Measurements from ENCODE around the gene SPART. TPM values are rescaled to one million over a fixed set of nuclear protein-coding genes. Genes with fewer than 3 reads are reported as not detected.

Gene SPART
- total and polyA plus RNA-seq, 8 donors, result 59.1 to 111 (median 91.9) TPM

- Histone ChIP-seq H3K9me3 (no peaks in the 10 kb centered on the region), H3K27ac (no peak overlapping the region), H3K36me3 (no peaks in the 10 kb centered on the region), H3K4me3 (no peak overlapping the region), H3K4me1 (no peaks in the 10 kb centered on the region), H3K27me3 (no peaks in the 10 kb centered on the region)
- DNase-seq (no peak), ATAC-seq (no peak)
- TF ChIP-seq, protein P1, sequence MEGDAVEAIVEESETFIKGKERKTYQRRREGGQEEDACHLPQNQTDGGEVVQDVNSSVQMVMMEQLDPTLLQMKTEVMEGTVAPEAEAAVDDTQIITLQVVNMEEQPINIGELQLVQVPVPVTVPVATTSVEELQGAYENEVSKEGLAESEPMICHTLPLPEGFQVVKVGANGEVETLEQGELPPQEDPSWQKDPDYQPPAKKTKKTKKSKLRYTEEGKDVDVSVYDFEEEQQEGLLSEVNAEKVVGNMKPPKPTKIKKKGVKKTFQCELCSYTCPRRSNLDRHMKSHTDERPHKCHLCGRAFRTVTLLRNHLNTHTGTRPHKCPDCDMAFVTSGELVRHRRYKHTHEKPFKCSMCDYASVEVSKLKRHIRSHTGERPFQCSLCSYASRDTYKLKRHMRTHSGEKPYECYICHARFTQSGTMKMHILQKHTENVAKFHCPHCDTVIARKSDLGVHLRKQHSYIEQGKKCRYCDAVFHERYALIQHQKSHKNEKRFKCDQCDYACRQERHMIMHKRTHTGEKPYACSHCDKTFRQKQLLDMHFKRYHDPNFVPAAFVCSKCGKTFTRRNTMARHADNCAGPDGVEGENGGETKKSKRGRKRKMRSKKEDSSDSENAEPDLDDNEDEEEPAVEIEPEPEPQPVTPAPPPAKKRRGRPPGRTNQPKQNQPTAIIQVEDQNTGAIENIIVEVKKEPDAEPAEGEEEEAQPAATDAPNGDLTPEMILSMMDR (IDR thresholded peaks at IDR 0.05), result no peak
- intact Hi-C loops (cut with DNase I), result no loop called here
These were observed 13.2 kb upstream of the SPART start for GRCh38 chr13:36359301-36359950.

DNA sequence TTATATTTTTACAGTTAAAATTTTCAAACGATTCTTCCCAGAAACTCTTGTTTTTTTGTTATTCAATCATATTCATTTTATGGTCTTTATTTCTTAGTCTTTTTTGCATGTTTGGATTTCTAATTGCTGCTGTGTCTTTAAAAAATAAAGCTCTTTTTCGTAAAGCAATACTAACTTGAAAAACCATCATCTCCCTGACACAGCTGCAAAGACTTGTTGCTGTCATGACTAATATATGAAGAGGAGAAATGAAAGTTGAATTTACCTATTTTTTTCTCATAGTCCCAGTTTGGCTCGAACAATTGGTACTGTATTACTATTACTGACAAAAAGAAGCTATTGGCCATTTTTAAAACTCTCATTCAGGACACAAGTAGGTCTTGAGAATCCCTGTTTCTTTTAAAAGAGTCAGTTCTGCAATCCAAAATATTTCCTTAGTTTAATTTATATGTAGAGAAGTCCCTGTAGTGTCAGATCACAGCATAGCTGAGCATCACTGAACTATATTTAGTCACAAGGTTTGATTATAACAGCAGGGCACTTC is 12.1 kb upstream of the SPART start:
- TF ChIP-seq, protein P1 (IDR thresholded peaks at IDR 0.05), result no peak
- no peak for DNase-seq
- Histone ChIP-seq H3K27me3 (no peaks in the 10 kb centered on the region), H3K27ac (peak overlapping the region in 1 of 2 donors; percentile 7), H3K4me1 (no peaks in the 10 kb centered on the region), H3K36me3 (no peaks in the 10 kb centered on the region), H3K4me3 (no peak overlapping the region), H3K9me3 (no peaks in the 10 kb centered on the region)
- ATAC-seq, result no peak
- intact Hi-C loops (cut with DNase I), result no loop called here

- no peaks in the 10 kb centered on the region for H3K9me3 ChIP-seq
- no peaks in the 10 kb centered on the region for H3K36me3 ChIP-seq
- ATAC-seq, result no peak
- H3K4me3 ChIP-seq, result no peak overlapping the region
- H3K27me3 ChIP-seq, result no peaks in the 10 kb centered on the region
- no peaks in the 10 kb centered on the region for H3K4me1 ChIP-seq
- peak overlapping the region in 1 of 2 donors; percentile 7 for H3K27ac ChIP-seq
- intact Hi-C loops (cut with DNase I), result no loop called here
- TF ChIP-seq, protein P1 (IDR thresholded peaks at IDR 0.05), result no peak
- DNase-seq, result no peak
These were observed 11.5 kb upstream of the SPART start for GRCh38 chr13:36357692-36358091.

DNA sequence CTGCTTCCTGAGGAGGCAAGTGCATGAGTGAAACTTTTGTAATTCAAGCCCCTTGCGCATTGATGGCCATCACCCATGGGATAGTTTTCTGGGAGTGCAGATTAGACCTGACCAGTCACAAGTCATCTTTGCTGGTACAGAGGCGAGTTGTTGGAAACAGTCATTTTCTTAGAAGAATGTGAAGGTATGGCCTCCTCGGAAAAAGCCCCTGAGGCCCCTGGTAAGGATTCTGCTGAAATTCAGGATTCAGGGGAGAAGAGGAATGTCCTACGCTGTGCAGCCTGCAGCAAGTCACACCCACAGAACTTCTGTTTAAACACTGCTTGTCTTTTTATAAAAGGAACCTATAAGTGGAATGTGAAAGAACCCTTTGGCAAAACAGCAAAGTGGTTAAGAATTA is 11.0 kb upstream of the SPART start:
- Histone ChIP-seq H3K4me3 (no peak overlapping the region), H3K9me3 (no peaks in the 10 kb centered on the region), H3K27ac (peak overlapping the region in 1 of 2 donors; percentile 7), H3K4me1 (no peaks in the 10 kb centered on the region), H3K27me3 (no peaks in the 10 kb centered on the region), H3K36me3 (no peaks in the 10 kb centered on the region)
- TF ChIP-seq, protein P1 (IDR thresholded peaks at IDR 0.05), result no peak
- DNase-seq (no peak), ATAC-seq (no peak)
- intact Hi-C loops (cut with DNase I), result no loop called here

DNA sequence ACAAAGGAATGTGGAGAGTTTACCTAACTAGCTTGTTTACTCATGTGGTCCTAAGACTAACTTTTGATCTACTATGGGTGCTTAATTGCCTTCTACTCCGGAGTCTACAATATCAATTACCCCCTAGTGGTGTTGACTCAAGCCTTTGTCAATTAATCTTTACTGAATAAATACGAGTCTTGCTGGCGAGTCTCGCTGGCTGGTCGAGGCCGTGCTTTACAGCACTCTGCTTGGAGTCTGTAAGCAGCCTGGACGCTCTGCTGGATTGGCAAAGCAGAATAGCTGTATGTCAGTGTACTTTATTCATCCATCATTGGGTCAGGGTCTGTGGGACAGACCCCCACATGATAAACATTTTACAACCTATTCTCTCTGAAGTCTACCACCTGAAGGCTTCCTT is 9.9 kb upstream of the SPART start:
- intact Hi-C loops (cut with DNase I), result no loop called here

More for the DNA sequence above, 9.9 kb upstream of the SPART start:
- Histone ChIP-seq H3K4me3 (no peak overlapping the region), H3K4me1 (no peaks in the 10 kb centered on the region), H3K9me3 (no peaks in the 10 kb centered on the region), H3K27ac (no peak overlapping the region), H3K36me3 (no peaks in the 10 kb centered on the region), H3K27me3 (no peaks in the 10 kb centered on the region)
- ATAC-seq (no peak), DNase-seq (no peak)
- TF ChIP-seq, protein P1 (IDR thresholded peaks at IDR 0.05), result no peak
